Activated CD4-positive, alpha-beta T cell treated with anti-CD3 and anti-CD28 coated beads, Interleukin-2, amount 50 U/mL, for 16 hours (primary cell): ENCODE results near the gene LEMD2.
A peak's percentile ranks its signal among the peaks of the same experiment; 100 is the strongest.
"Not testable (repeated sequence)": the region's sequence is repeated elsewhere in the genome, so short reads cannot be mapped to it uniquely, and the experiment has no call there.

Experiments
- DNase-seq: peaks from one replicate; pipeline ENCODE4 v3.0.0-alpha.2; 2020

The LEMD2 gene

DNA sequence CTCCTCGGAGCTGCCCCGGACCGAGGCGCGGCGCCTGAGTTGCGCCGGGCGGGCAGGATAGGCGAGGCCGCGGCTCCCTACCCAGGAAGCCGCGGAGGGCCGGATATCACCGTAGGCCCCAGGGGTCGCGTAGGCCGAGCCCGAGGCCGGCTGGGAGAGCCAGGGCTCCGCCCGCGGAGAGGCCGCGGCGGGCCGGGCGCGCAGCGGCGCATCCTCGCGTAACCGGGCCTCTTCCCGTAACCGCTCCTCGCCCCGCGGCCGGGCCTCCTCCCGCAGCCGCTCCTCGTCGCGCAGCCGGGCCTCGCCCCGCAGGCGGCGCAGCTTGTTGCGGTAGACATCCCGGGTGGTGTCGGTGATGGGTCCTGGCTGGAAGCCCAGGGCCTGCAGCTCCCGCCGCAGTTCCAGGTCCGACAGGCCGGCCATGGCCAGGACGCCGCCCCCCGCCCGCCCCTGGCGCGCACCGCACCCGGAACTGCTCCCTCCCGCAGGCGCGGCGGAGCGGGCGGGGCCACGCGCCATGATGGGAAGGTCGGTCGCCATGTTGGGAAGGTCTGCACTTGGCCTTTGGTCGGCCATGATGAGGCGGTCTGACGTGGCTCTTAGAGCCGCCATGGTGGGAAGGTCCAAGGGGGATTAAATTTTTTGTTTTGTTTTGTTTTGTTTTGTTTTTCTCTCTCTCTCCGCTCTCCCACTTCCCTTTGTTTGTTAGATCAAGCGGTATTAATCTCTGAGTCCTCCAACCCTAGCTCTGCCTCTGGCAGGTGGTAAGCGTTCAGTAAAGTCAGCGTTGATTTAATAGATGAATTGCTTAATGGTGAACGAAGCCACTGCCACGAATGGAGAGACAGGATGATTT lies at the start of gene LEMD2:
TSS of gene LEMD2 (minus strand) at position 437 of the 856 bp plus-strand sequence. CDS start at position 423, 14 bp downstream.
- DNase-seq, result peak; percentile 94

DNA sequence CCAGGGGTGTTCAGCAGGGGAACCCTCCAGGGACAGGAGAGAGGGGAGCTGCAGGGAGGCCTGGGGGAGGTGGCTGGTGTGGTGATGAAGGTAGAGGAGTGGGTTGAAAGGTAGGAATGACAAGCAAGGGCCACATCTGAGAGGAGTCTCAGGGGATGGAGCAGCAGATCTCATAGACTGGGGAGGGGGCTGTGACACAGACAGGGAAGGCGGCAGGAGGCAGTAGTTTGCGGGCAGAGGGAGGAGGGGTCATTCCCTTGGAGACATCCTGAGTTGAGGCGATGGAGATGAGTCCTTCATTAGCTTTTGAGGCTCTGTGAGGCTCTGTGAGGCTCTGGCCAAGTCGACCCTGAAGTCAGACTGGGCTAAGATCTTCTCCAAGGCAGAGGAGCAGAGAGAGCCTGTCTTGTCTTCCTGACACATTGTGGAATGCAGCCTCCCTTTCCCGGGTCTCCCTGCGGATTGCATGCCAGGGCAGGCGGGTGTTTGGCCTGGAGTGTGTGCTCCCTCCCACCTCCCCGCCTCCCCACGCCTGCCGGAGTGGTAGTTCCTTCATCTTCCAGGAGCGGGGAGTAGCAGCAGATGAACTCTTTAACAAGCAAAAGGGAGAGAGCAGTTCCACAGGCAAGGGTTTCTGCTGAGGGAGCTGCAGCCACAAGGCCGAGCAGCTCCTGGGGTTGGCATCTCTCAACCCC lies 49.2 kb upstream of the LEMD2 start:
- no peak for DNase-seq

DNA sequence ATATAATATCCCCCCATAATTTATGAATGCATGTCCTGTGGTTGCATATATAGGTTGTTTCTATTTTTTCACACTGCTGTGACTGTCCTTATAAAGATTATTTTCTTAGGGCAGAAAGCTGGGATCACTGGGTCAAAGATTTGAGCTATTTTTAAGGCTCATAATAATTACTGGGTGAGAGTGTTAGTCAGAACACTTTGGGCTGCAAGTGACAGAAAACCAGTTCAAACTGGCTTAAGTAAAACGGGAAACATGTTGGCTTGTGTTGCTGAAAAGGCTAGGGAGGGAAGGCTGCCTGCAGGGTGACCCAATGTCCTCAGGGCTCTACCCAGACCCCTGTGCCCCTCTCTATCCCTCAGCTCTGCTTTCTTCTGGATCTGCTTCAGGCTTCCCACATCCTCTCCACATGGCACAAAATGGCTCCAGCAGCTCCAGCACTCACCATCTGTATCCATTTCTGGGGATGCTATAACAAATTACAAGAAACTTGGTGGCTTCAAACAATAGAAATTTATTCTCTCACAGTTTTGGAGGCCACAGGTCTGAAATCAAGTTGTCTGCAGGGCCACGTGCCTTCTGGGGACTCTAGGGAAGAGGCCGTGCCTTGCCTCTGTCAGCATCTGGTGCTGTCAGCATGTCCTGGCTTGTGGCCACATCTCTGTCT lies 48.0 kb upstream of the LEMD2 start:
- no peak for DNase-seq

DNA sequence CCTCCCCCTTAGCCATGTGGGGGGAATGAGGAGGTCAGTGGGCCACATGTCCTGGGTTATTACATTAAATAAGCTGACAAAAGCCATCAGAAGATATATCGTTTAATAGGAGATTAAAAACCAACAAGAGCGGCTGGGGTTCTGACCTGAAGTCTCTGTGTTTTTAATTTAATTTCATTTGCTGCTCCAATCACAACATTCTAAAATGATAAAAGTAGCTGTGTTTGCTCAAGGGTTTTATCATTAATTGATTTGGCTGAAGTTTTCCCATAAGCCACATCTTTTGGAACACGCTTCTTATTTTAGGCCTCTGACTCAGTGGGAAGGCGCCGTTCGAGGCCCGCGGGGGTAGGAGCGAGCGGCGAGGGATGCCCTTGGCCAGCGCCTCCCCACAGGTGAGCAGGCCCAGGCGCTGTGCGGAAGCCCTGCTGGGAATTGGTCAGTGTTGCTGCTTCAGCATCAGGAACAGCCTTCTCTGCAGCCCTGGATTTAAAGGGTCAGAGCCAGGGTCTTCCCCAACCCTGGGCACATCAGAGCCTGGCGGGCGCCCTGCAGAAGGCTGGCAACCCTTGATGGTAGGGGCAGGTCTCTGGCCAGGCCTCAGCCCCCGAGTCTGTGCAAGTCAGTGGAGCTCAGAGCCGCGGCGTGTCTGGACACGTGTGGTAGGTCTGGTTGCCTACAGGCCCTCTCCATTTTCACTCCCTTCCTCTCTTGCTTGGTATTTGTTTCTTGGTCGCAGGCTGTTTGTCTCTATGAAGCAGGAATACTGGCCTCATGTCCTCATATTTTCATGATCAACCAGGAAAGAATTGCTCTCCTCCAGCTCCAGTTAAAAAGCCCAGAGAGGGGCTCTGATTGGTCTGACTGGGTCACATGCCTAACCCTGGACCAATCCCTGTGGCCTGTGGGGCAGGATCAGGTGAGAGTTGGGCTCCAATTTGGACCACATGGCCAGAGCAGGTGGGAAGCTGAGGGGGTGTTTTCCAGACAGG lies 45.8 kb upstream of the LEMD2 start:
- no peak for DNase-seq

DNA sequence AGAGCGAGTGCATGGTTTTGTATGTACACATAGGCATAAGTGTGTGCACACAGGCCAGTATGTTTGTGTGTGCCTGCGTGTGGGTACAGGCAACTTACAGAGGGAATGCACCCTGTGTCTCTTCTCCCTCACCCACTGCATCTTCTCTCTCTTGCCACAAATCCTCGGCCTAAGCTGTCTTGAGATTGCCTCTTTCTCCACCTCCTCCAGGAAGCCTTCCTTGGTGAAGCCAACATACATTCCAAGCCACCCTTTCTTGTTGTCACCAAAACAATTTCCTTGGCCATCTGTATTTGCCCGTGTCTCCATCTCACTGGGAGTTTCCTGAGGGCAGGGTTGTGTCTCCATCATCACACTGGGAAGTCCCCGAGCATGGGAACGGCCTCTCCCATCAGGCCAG lies 44.7 kb upstream of the LEMD2 start:
- no peak for DNase-seq

DNA sequence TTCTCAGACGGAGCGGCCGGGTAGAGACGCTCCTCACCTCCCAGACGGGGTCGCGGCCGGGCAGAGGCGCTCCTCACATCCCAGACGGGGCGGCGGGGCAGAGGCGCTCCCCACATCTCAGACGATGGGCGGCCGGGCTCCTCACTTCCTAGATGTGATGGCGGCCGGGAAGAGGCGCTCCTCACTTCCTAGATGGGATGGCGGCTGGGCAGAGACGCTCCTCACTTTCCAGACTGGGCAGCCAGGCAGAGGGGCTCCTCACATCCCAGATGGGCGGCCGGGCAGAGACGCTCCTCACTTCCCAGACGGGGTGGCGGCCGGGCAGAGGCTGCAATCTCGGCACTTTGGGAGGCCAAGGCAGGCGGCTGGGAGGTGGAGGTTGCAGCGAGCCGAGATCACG lies 43.9 kb upstream of the LEMD2 start:
- not testable (repeated sequence) for DNase-seq

DNA sequence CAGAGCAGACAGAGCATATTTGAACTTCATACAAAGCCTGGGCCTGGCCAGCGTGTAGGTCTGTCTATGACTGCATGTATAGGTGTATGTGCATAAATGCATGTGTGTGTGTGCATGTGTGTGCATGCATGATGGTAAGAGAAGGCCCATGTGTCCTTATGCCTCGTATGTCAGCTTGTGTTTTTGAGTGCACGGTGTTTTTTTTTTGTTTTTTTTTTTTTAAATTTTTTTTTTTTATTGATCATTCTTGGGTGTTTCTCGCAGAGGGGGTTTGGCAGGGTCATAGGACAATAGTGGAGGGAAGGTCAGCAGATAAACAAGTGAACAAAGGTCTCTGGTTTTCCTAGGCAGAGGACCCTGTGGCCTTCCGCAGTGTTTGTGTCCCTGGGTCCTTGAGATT lies 42.8 kb upstream of the LEMD2 start:
- not testable (repeated sequence) for DNase-seq

DNA sequence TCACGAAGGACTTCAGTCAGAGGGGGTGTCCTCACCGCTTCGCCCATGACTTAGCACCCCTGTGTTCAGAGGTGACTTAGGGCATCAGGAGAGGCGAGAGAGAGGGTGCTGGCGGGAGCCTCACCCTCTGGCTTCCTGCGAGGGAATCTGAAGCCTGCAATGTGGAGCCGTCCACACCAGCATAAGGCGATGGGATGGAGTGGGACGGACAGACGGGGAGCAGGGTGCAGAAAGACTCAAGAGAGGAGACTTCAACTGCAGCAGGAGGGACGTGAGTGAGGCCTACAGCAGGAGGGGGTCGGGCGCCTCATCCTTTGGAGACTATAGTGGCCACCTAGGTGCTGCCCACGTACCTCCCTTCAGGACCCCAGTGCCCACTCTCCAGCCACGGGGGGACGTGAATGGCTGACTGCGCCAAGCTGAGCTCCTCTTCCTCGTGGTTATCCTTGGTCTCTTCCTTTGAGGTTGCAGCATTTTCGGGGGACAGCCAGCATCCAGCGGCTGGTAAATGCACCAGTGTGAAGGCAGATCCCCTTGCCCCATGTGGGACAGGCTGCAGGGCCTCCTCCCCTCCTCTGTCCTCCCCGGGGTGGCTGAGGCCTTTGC lies 41.8 kb upstream of the LEMD2 start:
- DNase-seq, result no peak

DNA sequence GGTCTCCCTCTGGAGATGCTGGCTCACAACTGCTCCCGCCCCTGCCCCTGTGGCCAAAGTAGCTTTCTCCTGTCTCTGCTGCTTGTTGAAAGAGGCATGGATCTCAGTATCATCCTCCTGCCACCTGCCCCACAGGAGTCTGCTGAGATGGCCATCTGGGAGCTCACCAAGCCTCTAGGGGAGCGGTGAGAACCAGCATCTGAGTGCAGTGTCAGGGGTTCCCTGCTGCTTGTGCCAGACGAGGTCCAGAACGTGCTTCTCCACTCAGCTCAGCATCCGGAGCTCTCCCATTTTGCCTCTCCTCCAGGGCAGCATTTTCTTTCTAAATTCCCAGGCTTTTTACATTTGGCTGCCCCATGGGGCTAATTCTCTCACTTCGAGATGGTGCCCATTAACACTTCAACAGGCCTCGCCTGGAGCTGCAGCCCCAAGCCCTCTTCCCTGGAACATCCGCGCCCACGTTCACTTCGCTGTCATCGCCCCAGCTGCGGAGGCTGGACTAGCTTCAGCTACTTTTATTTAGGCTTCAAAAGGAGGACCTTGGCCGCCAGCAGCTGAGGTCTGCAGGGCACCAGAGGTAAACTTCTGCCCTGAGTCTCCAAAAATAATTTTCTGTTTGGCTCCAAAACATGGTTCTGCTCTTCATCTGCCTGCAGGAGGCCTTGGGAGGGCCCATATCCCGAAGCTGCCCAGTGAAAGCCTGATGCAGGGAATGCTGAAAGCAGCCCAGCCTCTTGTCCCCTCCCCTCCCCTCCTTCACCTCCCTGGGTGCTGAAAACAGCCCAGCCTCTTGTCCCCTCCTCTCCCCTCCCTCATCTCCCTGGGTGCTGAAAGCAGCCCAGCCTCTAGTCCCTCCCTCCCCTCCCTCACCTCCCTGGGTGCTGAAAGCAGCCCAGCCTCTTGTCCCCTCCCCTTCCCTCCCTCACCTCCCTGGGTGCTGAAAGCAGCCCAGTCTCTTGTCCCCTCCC lies 40.1 kb upstream of the LEMD2 start:
- DNase-seq, result no peak

DNA sequence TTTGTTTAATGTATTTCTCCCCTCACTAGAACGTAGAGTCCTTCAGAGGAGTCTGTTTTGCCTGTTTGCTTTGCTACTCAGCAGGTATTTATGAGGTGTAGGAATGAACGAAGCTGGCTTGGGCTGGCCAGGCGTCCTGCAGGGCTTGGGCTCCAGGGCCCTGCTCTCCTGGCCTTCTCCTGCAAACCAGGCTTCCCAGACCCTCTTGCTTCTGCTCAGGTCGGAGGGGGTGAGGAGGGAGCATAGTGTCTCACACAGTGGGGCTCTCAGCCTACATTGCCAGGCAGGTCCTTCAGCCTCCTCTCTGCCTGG lies 39.5 kb upstream of the LEMD2 start:
- DNase-seq, result no peak

DNA sequence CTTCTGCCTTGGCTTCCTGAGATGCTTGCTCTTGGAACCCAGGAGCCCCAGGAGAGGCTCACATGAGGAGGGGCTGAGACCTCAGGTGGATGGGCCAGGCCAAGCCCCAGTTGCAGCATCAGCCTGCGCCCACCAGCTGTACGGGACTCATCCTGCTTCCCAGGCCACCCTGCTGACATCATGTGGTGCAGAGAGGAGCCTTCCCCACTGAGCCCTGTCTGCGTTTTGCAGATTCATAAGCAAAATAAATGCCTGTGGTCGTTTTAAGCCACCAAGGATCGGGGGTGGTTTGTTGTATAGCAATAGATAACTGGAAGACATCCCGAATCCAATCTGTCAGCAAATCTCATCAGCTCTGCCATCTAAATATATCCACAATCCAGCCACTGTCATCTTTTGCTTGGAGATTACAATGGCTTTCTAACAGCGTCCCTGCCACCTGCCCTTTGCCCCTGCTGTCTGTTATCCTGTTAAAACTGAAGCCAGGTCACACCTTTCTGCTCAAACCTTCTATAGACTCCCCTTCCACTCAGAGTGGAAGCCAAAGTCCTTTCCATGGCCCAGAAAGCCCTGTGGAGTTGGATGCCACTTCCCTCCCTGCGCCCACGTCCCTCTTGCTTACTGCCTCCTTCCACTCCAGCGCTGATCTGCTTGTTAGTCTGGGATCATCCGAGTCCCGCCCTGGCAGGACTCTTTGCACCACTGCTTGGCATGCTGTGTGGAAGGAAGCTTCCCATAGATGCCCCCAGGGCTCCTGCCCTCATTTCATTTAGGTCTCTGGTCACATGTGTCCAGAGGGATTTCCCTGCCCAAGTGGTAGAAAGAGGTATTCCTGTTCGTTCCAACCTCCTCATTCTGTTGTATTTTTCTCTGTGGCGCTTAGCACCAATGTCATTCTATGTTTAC lies 38.9 kb upstream of the LEMD2 start:
- DNase-seq, result no peak

DNA sequence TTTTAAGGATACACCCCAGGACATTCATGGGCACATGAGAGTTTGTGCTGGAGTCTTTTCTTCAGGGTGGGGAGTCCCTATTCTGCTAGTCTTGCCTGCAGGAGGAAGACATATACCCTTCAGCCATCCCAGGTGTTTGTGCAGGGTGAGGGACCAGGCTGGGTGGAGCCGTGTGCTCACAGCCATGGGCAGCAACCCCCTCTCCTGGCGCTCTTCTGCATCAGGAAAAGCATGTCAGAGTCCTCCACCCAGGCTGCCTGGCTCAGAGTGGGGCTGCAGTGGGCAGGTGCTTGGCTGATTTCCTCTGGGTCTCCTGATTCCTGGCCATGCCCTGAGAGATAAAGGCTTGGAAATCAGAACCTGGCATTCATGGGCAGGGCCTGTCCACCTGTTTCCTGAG lies 37.6 kb upstream of the LEMD2 start:
- DNase-seq, result no peak

DNA sequence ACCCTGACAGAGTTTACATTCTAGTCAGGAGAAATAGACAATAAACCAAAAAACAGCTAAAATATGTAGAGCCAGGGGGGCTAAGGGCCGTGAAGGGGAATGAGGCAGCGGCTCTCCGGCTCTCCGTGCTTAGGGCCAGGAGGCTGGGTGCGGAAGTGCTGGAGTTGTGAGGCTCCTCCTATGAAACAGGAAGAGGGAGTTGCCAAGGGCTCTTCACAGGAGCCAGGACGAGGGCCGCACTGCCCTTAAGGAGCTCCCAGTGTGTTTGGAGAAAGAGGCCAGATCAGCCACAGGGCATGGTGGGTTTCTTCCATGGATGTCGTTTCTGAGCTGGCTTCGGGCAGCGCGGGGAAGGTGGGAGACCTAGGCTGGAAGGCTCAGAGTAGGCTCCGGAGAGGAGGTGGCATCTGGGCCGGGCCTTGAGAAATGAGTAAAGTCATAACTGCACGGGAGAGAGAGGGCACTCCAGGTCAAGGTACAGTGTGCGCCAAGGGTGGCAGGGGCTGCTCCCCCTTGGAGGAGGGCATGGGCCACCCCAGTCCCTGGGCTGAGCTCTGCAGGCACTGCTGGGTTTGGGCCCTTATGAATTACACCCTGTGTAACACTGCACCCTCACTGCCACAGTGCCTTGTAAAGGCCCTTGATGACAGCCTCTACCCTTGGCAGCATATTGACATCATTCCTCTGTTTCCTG lies 35.7 kb upstream of the LEMD2 start:
- DNase-seq, result no peak

DNA sequence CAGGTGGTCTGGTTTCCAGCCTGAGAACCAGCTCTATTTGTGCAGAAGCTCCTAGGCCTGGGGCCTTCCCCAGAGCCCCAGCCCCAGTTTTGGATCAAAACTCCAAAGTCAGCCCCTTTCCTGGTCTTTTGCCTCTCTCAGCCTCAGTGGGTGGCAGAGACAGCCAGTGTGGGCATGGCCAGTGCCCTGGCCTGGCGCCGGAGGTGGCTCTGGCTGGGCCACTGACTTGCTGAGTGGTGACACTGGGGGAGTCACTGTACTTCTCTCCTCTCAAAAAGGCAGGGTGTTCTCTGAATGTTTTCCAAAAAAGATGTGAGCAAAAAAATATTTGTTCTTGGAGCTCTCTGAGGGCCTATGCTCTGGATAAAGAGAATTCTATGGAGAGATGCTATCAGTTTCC lies 34.9 kb upstream of the LEMD2 start:
- no peak for DNase-seq

DNA sequence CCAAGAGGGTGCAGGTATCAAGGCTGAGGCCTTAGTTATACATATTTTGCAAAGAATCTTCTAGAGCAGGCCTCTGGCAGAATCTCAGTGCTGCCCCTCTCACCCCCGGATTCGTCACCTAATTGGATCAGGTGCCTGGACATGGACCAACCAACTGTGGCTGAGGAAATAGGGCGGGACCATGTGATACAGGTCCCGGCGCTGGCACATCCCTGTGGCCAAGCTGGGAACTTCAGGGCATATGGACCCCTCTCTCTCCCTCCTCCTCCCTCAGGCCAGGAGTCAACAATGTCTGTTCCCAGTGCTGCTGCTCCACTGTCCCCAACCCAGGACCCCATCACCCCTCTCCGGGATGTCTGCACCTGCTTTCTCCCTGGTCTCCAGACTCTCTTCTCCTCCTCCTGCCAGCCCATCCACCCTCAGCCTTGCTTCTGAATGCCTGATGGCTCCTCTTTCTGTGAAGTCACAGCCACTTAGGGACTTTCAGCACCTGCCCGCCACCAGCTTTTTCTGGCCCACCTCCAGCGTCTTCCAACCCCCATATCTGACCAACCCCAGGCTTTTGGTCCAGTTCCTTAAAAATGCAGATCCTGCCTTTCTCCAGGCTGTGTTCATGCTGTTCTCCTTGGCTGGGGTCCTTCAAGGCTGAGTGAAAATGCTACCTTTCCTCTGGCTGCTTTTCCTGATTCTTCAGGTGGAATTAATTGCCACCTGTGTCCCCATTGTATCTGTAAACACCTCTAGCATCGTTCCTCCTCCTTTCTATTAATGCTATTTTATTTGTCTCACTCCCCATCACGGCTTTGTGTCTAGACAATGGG lies 33.9 kb upstream of the LEMD2 start:
- DNase-seq, result no peak

DNA sequence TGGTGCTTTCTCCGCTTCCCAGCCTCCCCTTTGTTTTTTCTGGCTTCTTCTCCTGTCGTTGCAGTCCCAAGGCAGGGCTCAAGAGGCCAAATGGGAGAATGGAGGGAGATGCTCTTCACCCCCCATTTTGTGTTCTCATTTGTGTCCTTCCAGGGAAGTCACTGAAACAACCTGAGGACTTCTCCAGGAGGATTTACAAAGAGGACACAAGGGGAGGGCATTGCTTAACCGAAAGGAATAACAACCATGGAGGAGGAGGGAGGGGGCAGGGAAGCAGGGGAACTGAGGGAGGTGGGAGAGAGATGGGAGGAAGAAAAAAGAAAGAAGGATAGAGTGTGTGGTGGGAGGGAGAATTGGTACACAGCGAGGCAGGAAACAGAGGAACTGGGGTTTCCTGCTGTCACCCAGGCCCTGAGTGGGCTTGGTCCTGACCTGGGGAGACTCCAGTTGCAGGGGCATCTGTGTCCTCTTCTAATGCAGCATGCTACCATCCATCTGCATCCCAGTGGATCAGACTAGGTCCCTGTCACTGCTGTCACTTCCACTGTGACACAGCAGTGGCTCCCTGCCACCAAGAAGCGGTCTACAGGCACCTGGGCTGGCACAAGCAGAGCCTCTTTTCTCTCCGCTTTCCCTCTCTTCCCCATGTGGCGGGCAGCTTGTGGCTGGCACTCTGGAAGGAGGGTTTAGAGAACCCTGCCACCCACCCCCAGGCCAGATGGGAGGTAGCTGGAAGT lies 32.0 kb upstream of the LEMD2 start:
- no peak for DNase-seq

DNA sequence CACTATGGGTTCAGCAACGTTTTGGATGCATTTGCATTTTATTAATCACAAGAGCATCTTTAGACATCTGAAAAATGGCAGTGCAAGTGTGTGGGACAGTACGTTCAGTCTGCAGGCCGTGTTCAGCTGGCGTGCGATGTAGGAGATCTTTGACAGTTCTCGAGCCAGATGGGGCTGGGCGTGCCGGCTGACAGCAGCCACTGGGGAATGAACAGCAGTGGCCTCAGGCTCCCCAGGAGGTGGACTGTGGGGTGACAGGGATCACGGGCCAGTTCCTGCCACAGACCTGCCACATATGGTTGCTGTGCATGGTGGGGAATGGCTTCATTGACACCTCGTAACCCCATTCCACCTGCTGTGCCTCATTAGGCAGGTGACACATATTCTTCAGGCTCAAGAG lies 31.3 kb upstream of the LEMD2 start:
- DNase-seq, result no peak

DNA sequence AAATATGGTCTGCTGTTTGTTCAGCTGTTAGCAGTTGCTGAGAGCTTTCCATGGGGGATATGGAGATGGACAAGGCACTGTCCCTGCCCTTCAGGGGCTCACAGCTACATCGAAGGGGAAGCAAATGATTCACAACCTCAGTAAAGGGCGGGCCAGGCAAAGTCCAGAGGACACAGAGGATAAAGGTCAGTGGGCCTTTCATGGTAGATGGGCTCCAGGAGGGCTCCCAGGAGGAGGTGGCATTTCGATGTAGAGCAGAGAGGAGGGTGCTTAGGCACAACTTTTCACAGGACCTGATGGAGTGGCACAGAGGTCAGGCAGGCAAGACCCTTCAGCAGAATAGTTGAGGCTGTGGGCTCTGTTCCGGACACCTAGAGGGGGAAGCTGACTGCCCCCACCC lies 30.1 kb upstream of the LEMD2 start:
- no peak for DNase-seq
